SU-DHL-6 (cell line): Measurements from ENCODE around the gene LDB3.

ENCODE experiments used
- EZH2phosphoT487 ChIP-seq: fragments of 200-600 bp; sonication (generic), shearing (Covaris generic); conservative IDR thresholded peaks from 2 replicates; pipeline ENCODE4 v1.6.1; 2018; ENCODE audit warnings: mild to moderate bottlenecking, antibody characterized with exemption, low read length, moderate library complexity, mixed read lengths
- TF ChIP-seq, protein P1 (sequence below): fragments of 200-600 bp; sonication (generic); IDR thresholded peaks from one replicate; pipeline ENCODE4 v1.5.1; 2017; ENCODE audit warnings: antibody characterized with exemption, mild to moderate bottlenecking, low read length, moderate library complexity; ENCODE audit not compliant: insufficient read depth, poor library complexity, severe bottlenecking

DNA sequence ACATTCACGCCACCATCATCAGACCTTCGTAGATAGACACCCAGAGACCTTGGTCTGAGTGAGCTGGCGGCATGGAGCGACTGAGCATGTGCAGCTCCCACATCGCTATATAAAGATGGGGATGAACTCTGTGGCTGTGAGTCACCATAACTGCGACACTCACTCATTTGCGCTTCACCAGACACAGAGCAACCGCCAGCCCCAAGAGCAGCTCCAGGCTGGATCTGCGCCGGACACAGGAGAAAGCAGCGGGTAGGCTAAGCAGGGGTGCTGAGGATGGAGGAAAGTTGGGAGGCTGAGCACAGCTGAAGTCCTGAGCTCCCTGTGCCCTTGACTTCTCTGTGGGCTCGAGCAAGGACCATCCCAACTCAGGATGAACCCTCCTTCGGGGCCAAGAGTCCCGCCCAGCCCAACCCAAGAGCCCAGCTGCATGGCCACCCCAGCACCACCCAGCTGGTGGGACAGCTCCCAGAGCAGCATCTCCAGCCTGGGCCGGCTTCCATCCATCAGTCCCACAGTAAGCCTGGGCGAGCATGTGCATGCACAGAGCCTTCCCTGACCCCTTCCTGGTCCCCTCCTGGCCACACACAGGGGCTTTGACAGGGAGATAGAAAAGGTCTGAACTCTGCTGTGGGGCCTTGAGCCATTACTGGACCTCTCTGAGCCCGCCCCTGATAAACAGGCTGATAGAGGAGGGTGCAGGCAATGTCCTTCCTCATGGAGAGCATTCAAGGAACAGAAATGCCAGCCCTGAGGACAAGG, 13.7 kb upstream of the LDB3 start, which contains the start of gene OPN4:
- TF ChIP-seq, protein P1, sequence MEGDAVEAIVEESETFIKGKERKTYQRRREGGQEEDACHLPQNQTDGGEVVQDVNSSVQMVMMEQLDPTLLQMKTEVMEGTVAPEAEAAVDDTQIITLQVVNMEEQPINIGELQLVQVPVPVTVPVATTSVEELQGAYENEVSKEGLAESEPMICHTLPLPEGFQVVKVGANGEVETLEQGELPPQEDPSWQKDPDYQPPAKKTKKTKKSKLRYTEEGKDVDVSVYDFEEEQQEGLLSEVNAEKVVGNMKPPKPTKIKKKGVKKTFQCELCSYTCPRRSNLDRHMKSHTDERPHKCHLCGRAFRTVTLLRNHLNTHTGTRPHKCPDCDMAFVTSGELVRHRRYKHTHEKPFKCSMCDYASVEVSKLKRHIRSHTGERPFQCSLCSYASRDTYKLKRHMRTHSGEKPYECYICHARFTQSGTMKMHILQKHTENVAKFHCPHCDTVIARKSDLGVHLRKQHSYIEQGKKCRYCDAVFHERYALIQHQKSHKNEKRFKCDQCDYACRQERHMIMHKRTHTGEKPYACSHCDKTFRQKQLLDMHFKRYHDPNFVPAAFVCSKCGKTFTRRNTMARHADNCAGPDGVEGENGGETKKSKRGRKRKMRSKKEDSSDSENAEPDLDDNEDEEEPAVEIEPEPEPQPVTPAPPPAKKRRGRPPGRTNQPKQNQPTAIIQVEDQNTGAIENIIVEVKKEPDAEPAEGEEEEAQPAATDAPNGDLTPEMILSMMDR = no peak
- no peak for TF ChIP-seq EZH2phosphoT487
